DOHH2 (cell line): ENCODE measurements around the gene KATNIP.

Source experiments
- CTCF ChIP-seq: fragments of 200-600 bp; sonication (generic); IDR thresholded peaks from one replicate; pipeline ENCODE4 v1.5.1; 2014; ENCODE audit warnings: antibody characterized with exemption, mild to moderate bottlenecking, low read depth, low read length; ENCODE audit not compliant: poor library complexity, severe bottlenecking
- EZH2phosphoT487 ChIP-seq: fragments of 200-600 bp; sonication (generic); IDR thresholded peaks from 2 replicates; pipeline ENCODE4 v1.6.1; 2017; ENCODE audit warnings: borderline replicate concordance, mild to moderate bottlenecking, antibody characterized with exemption, low read length, moderate library complexity, mixed read lengths

- TF ChIP-seq CTCF (no peak), EZH2phosphoT487 (no peak)
These were observed at the start of gene KATNIP, which contains the start of gene GTF3C1 for GRCh38 chr16:27549746-27550581.
